GM12878 (cell line): ENCODE data around the gene LRRC59. TPM values are rescaled to one million over a fixed set of nuclear protein-coding genes. Genes with fewer than 3 reads are reported as not detected.

Experiments
- ATAC-seq: fragments of 200-7000 bp; cut with Tn5 transposase; 3 replicates; pipeline ENCODE4 v1.9.1; 2020; ENCODE audit warnings: mild to moderate bottlenecking, moderate library complexity
- BruUV-seq: library from RNA; stranded (reverse); fragments of 400-500 nt; replicated peaks from 2 replicates; lab custom pipeline; 2021; lab: Mats Ljungman, UMichigan
- CTCF ChIA-PET: fragments of 300-600 bp; sonication (Branson Sonifier 250); formaldehyde crosslinking; extraction: SDS; loops from one replicate; lab custom pipeline; 2021; ENCODE audit warnings: inconsistent platforms; lab: Yijun Ruan, JAX
- POLR2A ChIA-PET: fragments of 350-600 bp; formaldehyde crosslinking; extraction: SDS; loops from one replicate; lab custom pipeline; 2021; ENCODE audit warnings: inconsistent platforms; lab: Charles Lee
- RAD21 ChIA-PET: fragments of 300-600 bp; sonication (Branson Sonifier 250); formaldehyde crosslinking; loops from one replicate; lab custom pipeline; 2023; ENCODE audit warnings: antibody characterized with exemption; ENCODE audit not compliant: unreplicated experiment; lab: Charles Lee
- SMC1A ChIA-PET: fragments of 300-600 bp; sonication (Branson Sonifier 250); formaldehyde crosslinking; loops from one replicate; lab custom pipeline; 2023; ENCODE audit not compliant: unreplicated experiment, uncharacterized antibody; lab: Charles Lee
- DNase-seq: peaks from one replicate; pipeline ENCODE4 v3.0.0-alpha.2; 2011; ENCODE audit warnings: low read depth, low spot score
- FAIRE-seq: peaks from 3 replicates; lab custom pipeline; 2011; peaks lifted over from hg19 to GRCh38; lab: Jason Lieb, UNC
- H2AFZ ChIP-seq: 2 replicates; pipeline ENCODE4 v1.6.0; 2011; ENCODE audit warnings: low read depth, low read length, control low read depth; ENCODE audit not compliant: control insufficient read depth
- H3K27ac ChIP-seq: 2 replicates; pipeline ENCODE4 v1.5.1; 2011; ENCODE audit warnings: control low read depth; ENCODE audit not compliant: control insufficient read depth, insufficient read depth
- H3K27me3 ChIP-seq, 2 experiments: replicated peaks in 1 of 2; 2 replicates each; pipeline versions ENCODE4 v1.6.0 to v1.6.1; 2011; ENCODE audit warnings: low read length in 1 of 2; ENCODE audit not compliant: control insufficient read depth in 2 of 2, insufficient read depth in 2 of 2
- H3K36me3 ChIP-seq, 2 experiments: 2 replicates each; pipeline ENCODE4 v1.5.1; 2011; ENCODE audit warnings: low read length in 1 of 2; ENCODE audit not compliant: control insufficient read depth in 2 of 2, insufficient read depth in 2 of 2
- H3K4me1 ChIP-seq: 2 replicates; pipeline ENCODE4 v1.6.1; 2011; ENCODE audit warnings: mild to moderate bottlenecking, low read length, moderate library complexity, mixed read lengths; ENCODE audit not compliant: control insufficient read depth, insufficient read depth
- H3K4me2 ChIP-seq: 2 replicates; pipeline ENCODE4 v1.6.0; 2011; ENCODE audit warnings: control low read depth; ENCODE audit not compliant: control insufficient read depth, insufficient read depth
- H3K4me3 ChIP-seq: fragments of 200-600 bp; sonication (generic); 2 replicates; pipeline ENCODE4 v1.5.1; 2016
- H3K79me2 ChIP-seq: 2 replicates; pipeline ENCODE4 v1.6.0; 2011; ENCODE audit warnings: low read length; ENCODE audit not compliant: control insufficient read depth, insufficient read depth
- H3K9ac ChIP-seq: 2 replicates; pipeline ENCODE4 v1.8.0; 2011; ENCODE audit warnings: low read length, control low read depth, mixed read lengths; ENCODE audit not compliant: control insufficient read depth, insufficient read depth
- H3K9me3 ChIP-seq: replicated peaks from 3 replicates; pipeline ENCODE4 v1.5.1; 2011; ENCODE audit warnings: mild to moderate bottlenecking, low read length; ENCODE audit not compliant: control insufficient read depth, insufficient read depth
- H4K20me1 ChIP-seq: 2 replicates; pipeline ENCODE4 v1.6.0; 2011; ENCODE audit not compliant: control insufficient read depth, insufficient read depth
- BCL11A ChIP-seq: IDR thresholded peaks from 2 replicates; pipeline ENCODE4 v1.6.1; 2011; ENCODE audit warnings: low read depth, low read length
- PAX8 ChIP-seq: fragments of 450-650 bp; IDR thresholded peaks from 2 replicates; pipeline ENCODE4 v1.6.1; 2017; ENCODE audit warnings: mild to moderate bottlenecking, moderate library complexity
- PKNOX1 ChIP-seq: fragments of 450-650 bp; IDR thresholded peaks from 2 replicates; pipeline ENCODE4 v1.6.1; 2016; ENCODE audit warnings: mild to moderate bottlenecking
- SMC3 ChIP-seq: IDR thresholded peaks from 2 replicates; pipeline ENCODE4 v1.6.1; 2011; ENCODE audit warnings: low read length, improper control_type of control experiment, borderline replicate concordance
- SRF ChIP-seq, 2 experiments: IDR thresholded peaks; 2 replicates each; pipeline ENCODE4 v1.6.1; 2011; ENCODE audit warnings: low read depth in 2 of 2, low read length in 2 of 2, mild to moderate bottlenecking in 1 of 2, moderate library complexity in 1 of 2
- WGBS: methylation state at CpG from one replicate; pipeline ENCODE4 v1.1.6; 2016; ENCODE audit warnings: low lambda C conversion rate; ENCODE audit not compliant: insufficient replicate concordance, insufficient coverage; ENCODE audit errors: missing lambda C conversion rate; 5-methylcytosine and 5-hydroxymethylcytosine counted together
- in situ Hi-C: fragments of 300-500 bp; cut with MboI; formaldehyde crosslinking; loops from 9 replicates; pipeline ENCODE4 v1.14.3; 2018; ENCODE audit warnings: mixed read lengths
- intact Hi-C: fragments of 100-400 bp; cut with micrococcal nuclease; formaldehyde crosslinking; loops from one replicate; pipeline ENCODE4 v1.14.2; 2022; ENCODE audit not compliant: unreplicated experiment
- polyA plus RNA-seq, 11 experiments: library from polyadenylated mRNA; depleted of rRNA in 4 of 11; unstranded in 6 of 11; stranded (reverse) in 5 of 11; fragments of >200 nt; fragmentation: Nextera tagmentation in 4 of 11; fragmentation: Illumina TruSeq in 1 of 11; extraction: Ambion mirVana in 4 of 11; extraction: Trizol in 1 of 11; gene quantifications; 1 replicate in 1 of 11; 2 replicates in 10 of 11; pipeline versions ENCODE4 v1.2.1 to v1.2.3, GENCODE V29; 2011 to 2016; ENCODE audit warnings: inconsistent platforms in 2 of 11, missing spikeins in 2 of 11, low read depth in 1 of 11
- total RNA-seq, 4 experiments: library from RNA; depleted of rRNA in 3 of 4; stranded (reverse); fragments of >200 nt in 3 of 4; fragmentation: Illumina TruSeq in 1 of 4; extraction: Trizol in 1 of 4; gene quantifications; 2 replicates each; pipeline versions ENCODE4 v1.2.1 to v1.2.3, GENCODE V29; 2013 to 2021
- TF ChIP-seq, protein P1 (sequence below): fragments of 450-650 bp; IDR thresholded peaks from 2 replicates; pipeline ENCODE4 v1.6.1; 2017; ENCODE audit warnings: mild to moderate bottlenecking

LRRC59 gene
- total and polyA plus RNA-seq, 10 of the 15 experiments (the other 5 are each of a cell fraction or from before 2014, with no cell fraction given) = 8.8 to 82.2 (median 63.0) TPM

GRCh38 chr17:50394711-50395110, 2.6 kb downstream of the LRRC59 start:
- no peak overlapping the region for H3K27ac ChIP-seq
- peaks cover 22 to 30% of the 10 kb centered on the region in 2 experiments for H3K36me3 ChIP-seq
- ChIA-PET RAD21 (interaction anchor here (1.1 to 4.2 kb wide), 2 partner anchors 13 to 84 kb away, joined by 3 to 16 read pairs; partner anchors contain the start of gene RSAD1), SMC1A (interaction anchor here (1.2 to 1.6 kb wide), 2 partner anchors 11 to 13 kb away, joined by 4 to 5 read pairs; no protein-coding TSS in a partner anchor), POLR2A (interaction anchor here (0.6 to 1.3 kb wide), 2 partner anchors 13 to 26 kb away, joined by 3 read pairs; no protein-coding TSS in a partner anchor), CTCF (interaction anchor here (1.2 to 5.7 kb wide), 3 partner anchors 21 to 85 kb away, joined by 4 to 83 read pairs (median 4); no protein-coding TSS in a partner anchor)
- no peak overlapping the region for H3K9ac ChIP-seq
- H3K4me3 ChIP-seq = 0 out of 2 replicates have a peak overlapping the region, but pooled peaks have one; percentile 40
- no peak overlapping the region for H2AFZ ChIP-seq
- H3K79me2 ChIP-seq = peaks cover 37% of the 10 kb centered on the region
- no peak for ATAC-seq
- 30% methylated on average over 3 of the region's 3 CpGs for WGBS
- intact Hi-C loops (no loop called here), in situ Hi-C loops (no loop called here)
- H4K20me1 ChIP-seq = no peaks in the 10 kb centered on the region
- DNase-seq = no peak
- H3K4me1 ChIP-seq = peaks cover 16% of the 10 kb centered on the region
- H3K9me3 ChIP-seq = no peaks in the 10 kb centered on the region
- no TSS peak for BruUV-seq
- H3K4me2 ChIP-seq = peak overlapping the region; percentile 39; the same call in 1 of the 2 replicates
- H3K27me3 ChIP-seq = no peaks in the 10 kb centered on the region
- no peak for FAIRE-seq
- TF ChIP-seq SRF (IDR thresholded peaks at IDR 0.05; ENCODE audit: low read depth in 2 of 2, low read length in 2 of 2) (no peak), PAX8 (no peak), SMC3 (no peak), BCL11A (no peak), PKNOX1 (no peak)
- TF ChIP-seq, protein P1, sequence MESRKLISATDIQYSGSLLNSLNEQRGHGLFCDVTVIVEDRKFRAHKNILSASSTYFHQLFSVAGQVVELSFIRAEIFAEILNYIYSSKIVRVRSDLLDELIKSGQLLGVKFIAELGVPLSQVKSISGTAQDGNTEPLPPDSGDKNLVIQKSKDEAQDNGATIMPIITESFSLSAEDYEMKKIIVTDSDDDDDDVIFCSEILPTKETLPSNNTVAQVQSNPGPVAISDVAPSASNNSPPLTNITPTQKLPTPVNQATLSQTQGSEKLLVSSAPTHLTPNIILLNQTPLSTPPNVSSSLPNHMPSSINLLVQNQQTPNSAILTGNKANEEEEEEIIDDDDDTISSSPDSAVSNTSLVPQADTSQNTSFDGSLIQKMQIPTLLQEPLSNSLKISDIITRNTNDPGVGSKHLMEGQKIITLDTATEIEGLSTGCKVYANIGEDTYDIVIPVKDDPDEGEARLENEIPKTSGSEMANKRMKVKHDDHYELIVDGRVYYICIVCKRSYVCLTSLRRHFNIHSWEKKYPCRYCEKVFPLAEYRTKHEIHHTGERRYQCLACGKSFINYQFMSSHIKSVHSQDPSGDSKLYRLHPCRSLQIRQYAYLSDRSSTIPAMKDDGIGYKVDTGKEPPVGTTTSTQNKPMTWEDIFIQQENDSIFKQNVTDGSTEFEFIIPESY = no peak
